Measurements from ENCODE around the gene GJA3.
A peak's percentile ranks its signal among the peaks of the same experiment; 100 is the strongest.

GJA3 gene

DNA sequence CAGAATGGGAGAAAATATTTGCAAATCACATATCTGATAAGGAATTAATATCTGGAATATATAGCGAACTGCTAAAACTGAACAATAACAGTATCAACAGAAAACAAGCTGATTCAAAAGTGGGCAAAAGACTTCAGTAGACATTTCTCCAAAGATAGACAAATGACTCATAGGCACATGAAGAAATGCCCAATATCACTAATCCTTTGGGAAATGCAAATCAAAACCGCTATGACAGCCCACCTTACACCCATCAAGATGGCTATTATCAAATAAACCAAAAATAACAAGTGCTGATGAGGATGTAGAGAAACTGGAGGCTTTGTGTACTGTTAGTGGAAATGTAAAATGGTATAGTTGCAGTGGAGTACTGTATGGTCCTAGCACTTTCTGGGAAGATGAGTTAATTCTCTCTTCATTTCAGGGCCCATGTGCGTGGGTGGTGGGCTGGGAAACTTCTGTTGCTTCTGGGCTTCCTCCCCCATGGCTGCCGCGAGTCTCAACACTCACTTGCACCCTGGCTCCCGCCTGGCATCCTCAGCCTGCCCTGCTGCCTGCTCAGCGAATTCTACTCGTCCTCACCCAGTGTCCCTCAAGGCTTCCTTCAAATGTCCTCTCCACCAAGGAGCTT, 12.4 kb upstream of the GJA3 start:
- H3K4me3 ChIP-seq (ENCODE audit: control insufficient read depth, low read depth, low read length), result no peak overlapping the region
- TF ChIP-seq, protein P1, sequence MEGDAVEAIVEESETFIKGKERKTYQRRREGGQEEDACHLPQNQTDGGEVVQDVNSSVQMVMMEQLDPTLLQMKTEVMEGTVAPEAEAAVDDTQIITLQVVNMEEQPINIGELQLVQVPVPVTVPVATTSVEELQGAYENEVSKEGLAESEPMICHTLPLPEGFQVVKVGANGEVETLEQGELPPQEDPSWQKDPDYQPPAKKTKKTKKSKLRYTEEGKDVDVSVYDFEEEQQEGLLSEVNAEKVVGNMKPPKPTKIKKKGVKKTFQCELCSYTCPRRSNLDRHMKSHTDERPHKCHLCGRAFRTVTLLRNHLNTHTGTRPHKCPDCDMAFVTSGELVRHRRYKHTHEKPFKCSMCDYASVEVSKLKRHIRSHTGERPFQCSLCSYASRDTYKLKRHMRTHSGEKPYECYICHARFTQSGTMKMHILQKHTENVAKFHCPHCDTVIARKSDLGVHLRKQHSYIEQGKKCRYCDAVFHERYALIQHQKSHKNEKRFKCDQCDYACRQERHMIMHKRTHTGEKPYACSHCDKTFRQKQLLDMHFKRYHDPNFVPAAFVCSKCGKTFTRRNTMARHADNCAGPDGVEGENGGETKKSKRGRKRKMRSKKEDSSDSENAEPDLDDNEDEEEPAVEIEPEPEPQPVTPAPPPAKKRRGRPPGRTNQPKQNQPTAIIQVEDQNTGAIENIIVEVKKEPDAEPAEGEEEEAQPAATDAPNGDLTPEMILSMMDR (conservative IDR thresholded peaks at IDR 0.05; ENCODE audit: control insufficient read depth, insufficient read depth, low read depth, low read length), result no peak
- peak; percentile 69 for DNase-seq (ENCODE audit: low read depth)

DNA sequence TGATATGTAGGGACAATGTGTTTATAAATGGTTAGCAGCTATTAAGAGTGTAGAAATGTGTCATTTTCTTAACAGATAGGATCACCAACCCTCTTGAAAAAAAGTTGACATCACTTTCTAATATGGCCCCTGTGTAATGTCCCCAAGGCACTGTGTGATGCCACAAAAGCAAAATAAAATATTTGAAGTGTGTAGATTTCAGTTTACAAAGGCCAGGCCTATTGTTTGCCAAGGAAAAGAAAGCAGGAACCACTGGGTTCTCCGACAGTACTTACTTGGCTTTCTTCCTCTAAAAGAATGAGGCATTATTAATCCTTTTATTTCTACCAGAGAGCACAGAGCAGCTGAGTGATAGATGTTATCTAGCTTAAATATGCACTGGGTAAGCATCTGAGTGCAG, 10.5 kb upstream of the GJA3 start:
- TF ChIP-seq, protein P1 (conservative IDR thresholded peaks at IDR 0.05; ENCODE audit: control insufficient read depth, insufficient read depth, low read depth, low read length), result no peak
- DNase-seq (ENCODE audit: low read depth), result no peak
- no peak overlapping the region for H3K4me3 ChIP-seq (ENCODE audit: control insufficient read depth, low read depth, low read length)

DNA sequence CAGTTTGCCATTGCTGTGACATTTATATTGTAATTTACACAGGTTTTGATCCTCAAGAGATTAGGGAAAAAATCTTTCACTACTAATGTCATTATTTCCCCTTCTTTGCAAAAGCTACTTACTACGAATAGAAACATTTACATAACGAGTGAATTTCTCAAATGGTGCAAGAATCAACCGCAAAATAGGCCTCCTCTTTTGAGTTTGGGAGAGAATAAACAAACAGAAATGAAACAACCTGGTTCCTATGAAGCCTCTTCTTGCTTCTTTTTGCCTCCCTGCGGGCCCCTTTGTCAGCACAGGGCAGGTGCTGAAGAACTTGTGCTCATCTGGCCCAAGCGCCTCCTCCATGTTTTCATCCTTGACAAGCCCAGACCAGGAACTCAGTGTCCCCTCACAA, 10.1 kb upstream of the GJA3 start:
- no peak for DNase-seq (ENCODE audit: low read depth)
- TF ChIP-seq, protein P1 (conservative IDR thresholded peaks at IDR 0.05; ENCODE audit: control insufficient read depth, insufficient read depth, low read depth, low read length), result no peak
- no peak overlapping the region for H3K4me3 ChIP-seq (ENCODE audit: control insufficient read depth, low read depth, low read length)

DNA sequence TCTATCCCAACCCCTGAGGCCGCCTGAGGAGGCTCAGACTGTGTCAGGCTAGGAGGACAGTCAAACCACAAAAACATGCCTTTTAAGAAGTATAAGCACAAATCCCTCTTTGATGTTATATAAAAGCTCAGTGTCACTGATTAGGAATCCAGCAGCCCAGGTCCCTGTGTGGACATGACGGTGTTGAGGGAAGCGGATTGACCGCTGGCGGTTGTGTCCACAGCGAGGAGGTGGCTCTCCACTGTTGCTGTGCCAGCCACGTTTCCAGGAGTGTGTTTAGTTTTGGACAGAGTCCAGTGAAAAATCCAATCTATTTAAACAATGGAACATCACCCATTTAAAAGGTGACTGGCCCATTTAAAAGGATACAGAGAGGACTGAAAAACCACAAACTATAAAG, 7.5 kb upstream of the GJA3 start:
- DNase-seq (ENCODE audit: low read depth), result no peak
- TF ChIP-seq, protein P1 (conservative IDR thresholded peaks at IDR 0.05; ENCODE audit: control insufficient read depth, insufficient read depth, low read depth, low read length), result no peak
- no peak overlapping the region for H3K4me3 ChIP-seq (ENCODE audit: control insufficient read depth, low read depth, low read length)

DNA sequence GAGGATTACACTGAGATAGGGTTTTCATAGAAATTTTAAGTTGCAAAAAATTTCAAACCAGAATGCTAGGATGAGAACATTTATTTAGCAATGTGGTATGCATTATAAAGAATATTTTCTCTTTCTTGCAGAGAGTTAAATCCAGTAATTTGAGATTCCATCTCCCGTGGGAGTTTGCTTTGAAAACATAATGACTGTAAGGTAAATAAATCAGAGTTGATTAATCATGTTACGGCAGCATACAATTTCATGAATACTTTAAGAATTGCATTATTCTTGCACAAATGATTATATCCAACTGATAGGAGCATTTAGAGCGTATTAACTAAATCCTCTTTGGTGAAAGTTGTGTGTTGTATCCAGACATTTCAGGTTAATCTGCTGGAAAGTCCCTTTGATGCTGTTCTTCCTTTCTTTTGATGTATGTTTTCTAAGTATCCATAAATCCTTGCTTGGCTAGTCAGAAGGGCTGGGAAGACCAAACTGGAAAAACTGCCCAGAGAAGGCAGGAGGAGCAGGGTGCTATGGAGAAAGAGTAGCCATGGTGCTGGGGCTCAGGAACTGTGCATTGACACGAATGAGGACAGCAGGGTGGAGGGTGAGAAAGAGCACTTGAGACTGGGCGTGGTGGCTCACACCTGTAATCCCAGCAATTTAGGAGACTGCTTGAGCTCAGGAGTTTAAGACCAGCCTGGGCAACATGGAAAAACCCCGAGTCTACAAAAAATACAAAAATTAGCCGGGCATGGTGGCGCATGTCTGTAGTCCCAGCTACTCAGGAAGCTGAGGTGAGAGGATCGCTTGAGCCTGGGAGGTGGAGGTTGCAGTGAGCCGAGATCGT, 4.8 kb upstream of the GJA3 start:
- TF ChIP-seq, protein P1 (conservative IDR thresholded peaks at IDR 0.05; ENCODE audit: control insufficient read depth, insufficient read depth, low read depth, low read length), result no peak
- H3K4me3 ChIP-seq (ENCODE audit: control insufficient read depth, low read depth, low read length), result no peak overlapping the region
- peak; percentile 46 for DNase-seq (ENCODE audit: low read depth)

DNA sequence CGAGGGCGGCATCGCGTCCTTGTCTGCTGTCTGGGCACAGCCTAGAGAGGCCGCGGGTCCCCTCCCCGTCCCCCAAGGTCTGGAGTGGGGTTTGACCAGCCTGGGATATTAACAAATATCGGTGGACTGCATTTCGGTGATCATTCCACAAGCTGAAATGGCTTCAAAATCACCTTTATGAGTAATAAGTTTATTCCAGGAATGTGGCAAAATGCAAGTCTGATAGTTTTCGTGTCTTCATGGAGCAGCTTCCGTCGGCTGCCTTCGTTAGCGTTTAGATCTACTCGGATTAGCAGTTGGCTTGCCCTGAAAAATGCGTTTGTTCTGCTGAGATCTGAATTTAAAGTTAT, 1.1 kb upstream of the GJA3 start:
- TF ChIP-seq, protein P1 (conservative IDR thresholded peaks at IDR 0.05; ENCODE audit: control insufficient read depth, insufficient read depth, low read depth, low read length), result no peak
- no peak for DNase-seq (ENCODE audit: low read depth)
- no peak overlapping the region for H3K4me3 ChIP-seq (ENCODE audit: control insufficient read depth, low read depth, low read length)

Measured in fibroblast of mammary gland (primary cell).